C4-2B (cell line): ENCODE measurements around the gene TSEN54.
A peak's percentile ranks its signal among the peaks of the same experiment; 100 is the strongest.

ENCODE experiments used
- CTCF ChIP-seq: fragments of 450-650 bp; conservative IDR thresholded peaks from 2 replicates; pipeline ENCODE4 v1.5.1; 2017; ENCODE audit warnings: mild to moderate bottlenecking
- ZFX ChIP-seq: fragments of 450-650 bp; IDR thresholded peaks from 2 replicates; pipeline ENCODE4 v1.6.1; 2017

- no peak for TF ChIP-seq CTCF
- peak; percentile 46; the same call in 1 of the 2 replicates for TF ChIP-seq ZFX
These were observed 40.9 kb downstream of the TSEN54 start for GRCh38 chr17:75557075-75557851.
